NCI-H345 treated with DMSO at 0.1 percent for 48 hours (cell line): Measurements from ENCODE around the gene OR52E6.

ENCODE experiments used
- DNase-seq: peaks from one replicate; lab custom pipeline; 2025; ENCODE audit not compliant: unreplicated experiment; lab: John Stamatoyannopoulos, UW

OR52E6 gene

DNA sequence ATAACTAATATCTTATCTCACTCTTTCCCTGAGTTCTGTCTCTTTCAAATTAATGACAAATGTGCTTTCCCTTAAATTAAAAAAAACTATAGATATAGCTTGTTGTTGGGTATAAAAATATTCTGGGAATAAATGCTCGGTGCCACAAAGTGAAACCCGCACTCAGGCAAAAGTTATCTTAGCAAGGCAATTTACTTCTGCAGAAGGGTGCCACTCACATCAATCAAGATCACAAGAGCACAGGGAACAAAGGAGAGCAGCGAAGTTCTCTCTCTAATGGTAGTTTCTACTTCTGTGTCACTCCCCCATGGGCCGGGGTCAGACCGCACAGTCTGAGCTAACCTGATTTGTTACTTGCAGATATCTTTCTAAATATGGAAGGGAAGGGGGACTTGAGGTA lies 37.7 kb downstream of the OR52E6 start:
- DNase-seq: no peak

- no peak for DNase-seq
Measured at GRCh38 chr11:5796541-5796940, 45.2 kb downstream of the OR52E6 start.

GRCh38 chr11:5791165-5791564 lies 50.5 kb downstream of the OR52E6 start, which contains the start of gene OR52N1:
Gene OR52N1, minus strand, starts transcription at chr11:5791265. Its CDS starts 2,449 bp downstream, at chr11:5788816.
- no peak for DNase-seq
